GF-D8 (cell line): ENCODE results near the gene RPF1.
"Not testable (repeated sequence)": the region's sequence is repeated elsewhere in the genome, so short reads cannot be mapped to it uniquely, and the experiment has no call there.

Source experiments
- DNase-seq: peaks from one replicate; lab custom pipeline; 2025; lab: John Stamatoyannopoulos, UW

RPF1 gene

GRCh38 chr1:84492726-84493125 lies 13.7 kb downstream of the RPF1 start:
- DNase-seq: no peak

DNA sequence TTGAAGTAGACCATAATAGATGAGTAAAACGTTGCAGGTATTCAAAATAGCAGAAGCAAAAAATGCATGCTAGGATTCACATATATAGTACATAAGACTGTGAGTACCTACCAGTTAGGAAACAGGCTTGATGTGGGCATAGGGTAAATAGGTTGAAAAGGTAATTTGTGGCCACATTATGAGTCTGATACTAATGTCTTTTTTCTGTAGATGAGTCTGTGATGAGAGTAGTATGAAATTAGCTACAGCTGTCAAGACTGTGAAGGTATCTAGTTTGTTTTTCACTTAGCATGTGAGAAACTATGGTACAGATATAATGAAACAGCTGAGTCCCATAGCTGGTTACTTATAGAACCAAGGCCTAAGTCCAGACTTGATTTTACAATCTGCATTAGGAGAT lies 14.7 kb downstream of the RPF1 start:
- DNase-seq: no peak

GRCh38 chr1:84496498-84496897 lies 17.4 kb downstream of the RPF1 start:
- DNase-seq: no peak

GRCh38 chr1:84497631-84498275 lies 18.7 kb downstream of the RPF1 start:
- no peak for DNase-seq

DNA sequence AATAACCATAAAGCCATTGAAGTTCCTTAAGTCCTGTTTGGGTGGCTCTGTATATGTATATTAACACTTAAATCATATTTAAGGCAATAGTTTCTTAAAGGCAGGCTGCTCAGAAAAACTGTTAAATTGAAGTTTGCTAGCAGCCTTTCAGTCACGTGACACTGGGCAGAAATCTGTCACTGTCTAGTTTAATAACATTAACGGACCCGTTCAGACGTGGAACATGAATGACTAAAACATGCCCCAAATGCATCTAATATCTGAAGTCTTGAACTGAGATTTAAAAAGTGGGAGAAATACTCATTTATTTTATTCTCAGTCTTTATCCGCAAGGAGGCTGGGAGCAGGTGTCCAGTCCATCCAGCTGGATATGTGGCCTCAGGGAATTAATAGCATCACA lies 23.9 kb downstream of the RPF1 start:
- no peak for DNase-seq

- DNase-seq: no peak
Measured at GRCh38 chr1:84504580-84505492, 25.8 kb downstream of the RPF1 start.

DNA sequence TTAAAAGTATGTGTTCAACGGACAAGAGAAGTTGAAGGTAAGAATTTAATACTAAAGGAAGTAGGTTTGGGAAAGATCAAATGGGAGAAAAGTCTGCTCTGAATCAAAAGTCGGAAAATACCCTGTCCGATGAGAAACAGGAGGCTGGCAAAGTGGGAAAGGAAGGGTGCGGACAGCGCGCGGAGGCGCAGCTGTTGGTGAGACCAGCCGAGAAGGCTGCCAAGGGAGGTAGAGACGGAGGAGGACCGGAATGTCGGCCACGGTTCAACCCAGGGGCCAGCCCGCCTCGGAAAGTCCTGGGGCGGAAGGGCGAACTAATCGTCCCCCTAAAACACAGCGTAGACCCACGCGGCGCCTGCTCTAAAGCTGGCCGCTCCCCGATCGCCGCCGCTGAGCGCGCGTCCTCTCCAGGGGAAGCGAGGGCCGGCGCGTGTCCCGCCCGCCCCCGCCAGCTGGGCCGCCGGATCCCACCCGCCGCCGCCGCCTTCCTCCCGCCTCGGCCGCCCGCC lies 26.5 kb downstream of the RPF1 start:
- DNase-seq: peak; percentile 40

DNA sequence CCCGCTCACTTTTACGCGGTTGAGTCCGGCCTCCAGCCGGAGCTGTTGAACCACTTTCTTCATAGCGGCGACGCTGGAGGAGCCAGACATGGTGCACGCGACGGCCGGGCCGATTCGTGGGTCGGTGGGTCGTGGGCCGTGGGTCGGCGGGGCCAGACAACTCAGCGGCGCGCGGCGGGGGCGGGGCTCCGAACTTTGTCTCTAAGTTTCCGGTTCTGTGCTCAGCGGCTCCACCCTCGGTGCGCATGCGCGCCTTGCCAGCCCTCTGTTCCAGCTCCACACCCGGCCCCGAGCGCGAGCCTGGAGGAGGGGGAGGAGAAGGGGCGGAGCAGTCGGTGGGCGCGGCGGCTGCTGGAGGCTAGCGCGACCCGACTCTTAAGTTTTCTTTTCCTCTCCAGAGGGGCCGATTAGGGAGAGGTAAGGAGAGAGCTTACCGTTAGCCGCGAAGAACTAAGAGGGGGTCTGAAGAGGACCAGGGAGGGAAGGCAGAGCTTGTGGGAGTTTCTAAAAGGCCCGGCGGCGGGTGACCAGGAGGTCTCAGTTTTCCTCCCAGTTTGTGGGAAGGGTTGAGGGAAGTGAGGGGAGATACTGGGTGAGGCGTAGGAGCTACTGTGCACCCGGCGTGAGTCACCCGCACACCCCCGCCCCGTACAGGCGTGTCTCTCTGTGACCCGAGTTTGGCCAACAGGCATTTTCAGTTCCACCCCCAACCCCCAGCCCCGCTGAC lies 27.1 kb downstream of the RPF1 start, which contains the start of the genes GNG5 and SPATA1:
Gene GNG5, minus strand, starts transcription at position 580 of the 727 bp plus-strand sequence. Its CDS starts 490 bp downstream, at position 90.
Gene SPATA1, plus strand, starts transcription at position 385 of the 727 bp plus-strand sequence. CDS start 9,974 bp downstream, outside the sequence.
- peak; percentile 87 for DNase-seq

DNA sequence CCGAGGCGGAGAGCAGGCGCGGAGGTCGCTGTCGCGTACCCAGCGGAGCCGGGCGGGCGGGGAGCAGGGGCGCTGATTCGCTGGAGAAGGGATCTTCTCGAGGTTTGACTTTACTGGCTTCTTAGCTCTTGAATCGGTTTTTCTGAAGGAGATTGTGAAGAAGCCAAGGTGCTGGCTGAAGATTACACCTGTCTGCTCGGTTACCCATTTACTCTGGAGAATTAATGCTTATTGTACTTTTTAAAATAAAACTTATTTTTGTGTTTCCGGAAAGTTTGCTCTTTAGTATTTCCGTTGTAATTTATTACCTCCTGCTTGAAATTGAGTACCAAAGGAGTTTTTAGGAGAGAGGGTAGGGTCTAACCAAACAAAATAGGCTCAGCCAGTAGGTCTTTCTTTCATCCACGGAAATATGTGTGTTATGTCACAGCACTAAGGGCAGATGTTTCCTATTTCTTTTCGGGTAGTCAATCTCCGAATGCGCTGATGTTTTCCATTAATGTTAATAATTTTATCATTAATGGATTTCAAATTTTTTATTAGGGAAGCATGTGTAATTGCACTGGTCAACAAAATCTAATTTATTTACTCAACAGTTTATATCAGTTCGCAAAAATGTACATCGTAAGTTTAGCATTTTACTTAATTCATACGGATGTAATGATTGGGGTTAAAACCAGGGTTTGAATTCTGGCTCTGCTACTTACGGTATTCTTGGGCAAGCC lies 27.8 kb downstream of the RPF1 start:
- DNase-seq: peak; percentile 27

- DNase-seq: not testable (repeated sequence)
Measured at GRCh38 chr1:84507887-84508286, 28.8 kb downstream of the RPF1 start.

DNA sequence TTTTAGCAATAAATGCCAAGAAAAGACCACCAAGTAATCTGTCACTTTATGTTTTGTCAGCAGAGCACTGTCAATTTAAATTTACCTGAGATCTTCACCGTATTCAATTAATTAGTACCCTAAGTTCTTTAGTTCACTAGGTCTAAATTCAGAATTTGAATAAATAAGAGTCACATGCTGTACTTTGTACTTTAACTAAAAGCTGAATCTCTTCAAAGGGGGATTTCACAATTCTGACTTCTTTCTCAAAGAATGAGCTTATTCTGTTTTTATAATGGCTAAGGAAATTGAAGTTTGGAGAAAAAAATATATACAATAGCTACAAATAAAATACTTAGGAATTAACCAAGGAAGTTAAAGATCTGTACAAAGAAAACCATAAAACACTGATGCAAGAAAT lies 29.4 kb downstream of the RPF1 start:
- no peak for DNase-seq

- DNase-seq: no peak
Measured at GRCh38 chr1:84509029-84509428, 30.0 kb downstream of the RPF1 start.

- no peak for DNase-seq
Measured at GRCh38 chr1:84510165-84510564, 31.1 kb downstream of the RPF1 start.

GRCh38 chr1:84510668-84511067 lies 31.6 kb downstream of the RPF1 start:
- no peak for DNase-seq

DNA sequence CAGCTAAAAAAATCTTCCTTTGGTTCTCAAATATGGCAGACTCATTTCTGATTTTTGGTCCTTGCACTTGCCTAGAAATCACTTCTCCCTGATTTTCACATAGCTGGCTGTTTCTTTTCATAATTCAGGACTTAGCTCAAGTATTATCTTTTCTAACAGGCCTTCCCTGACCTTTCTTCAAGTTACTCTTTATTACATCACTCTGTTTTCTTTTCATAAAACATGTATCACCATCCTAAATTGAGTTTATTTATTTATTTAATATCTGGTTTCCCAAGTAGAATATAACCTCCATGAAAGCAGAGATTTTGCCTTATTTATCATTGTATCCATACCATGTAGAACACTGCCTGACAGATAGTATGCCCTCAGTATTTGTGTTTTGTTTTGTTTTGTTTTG lies 45.5 kb downstream of the RPF1 start:
- no peak for DNase-seq

DNA sequence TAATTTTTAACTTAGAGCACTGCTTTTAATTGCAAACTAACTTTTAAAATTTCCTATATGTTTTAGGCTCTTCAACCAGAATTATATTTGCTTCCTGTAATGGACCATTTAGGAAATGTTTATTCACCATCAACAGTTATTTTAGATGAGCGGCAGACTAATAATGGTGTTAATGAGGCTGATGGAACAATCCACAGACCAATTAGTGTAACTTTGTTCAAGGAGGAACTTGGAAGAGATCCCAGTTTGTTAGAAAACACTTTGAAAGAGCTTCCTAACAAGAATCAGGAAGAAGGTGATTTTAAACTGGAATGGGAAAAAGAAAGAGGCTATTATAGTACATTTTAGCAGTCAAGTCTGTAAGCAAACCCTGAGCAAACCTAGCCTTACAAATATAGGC lies 46.7 kb downstream of the RPF1 start:
- DNase-seq: no peak

DNA sequence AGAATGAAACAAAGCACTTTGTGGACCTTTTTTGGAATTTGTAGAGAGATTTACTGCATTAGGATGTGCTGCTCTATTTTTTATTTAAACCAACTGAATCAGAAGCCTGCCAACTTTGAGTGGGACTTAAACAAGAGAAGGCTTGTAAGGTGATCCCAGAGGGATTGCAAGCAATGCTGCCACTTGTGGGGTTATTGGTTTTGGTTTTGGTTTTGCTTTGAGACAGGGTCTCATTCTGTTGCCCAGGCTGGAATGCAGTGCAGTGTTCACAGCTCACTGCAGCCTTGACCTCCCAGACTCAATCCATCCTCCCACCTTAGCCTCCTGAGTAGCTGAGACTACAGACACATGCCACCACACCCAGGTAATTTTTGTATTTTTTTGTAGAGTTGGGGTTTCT lies 59.5 kb downstream of the RPF1 start:
- DNase-seq: no peak

DNA sequence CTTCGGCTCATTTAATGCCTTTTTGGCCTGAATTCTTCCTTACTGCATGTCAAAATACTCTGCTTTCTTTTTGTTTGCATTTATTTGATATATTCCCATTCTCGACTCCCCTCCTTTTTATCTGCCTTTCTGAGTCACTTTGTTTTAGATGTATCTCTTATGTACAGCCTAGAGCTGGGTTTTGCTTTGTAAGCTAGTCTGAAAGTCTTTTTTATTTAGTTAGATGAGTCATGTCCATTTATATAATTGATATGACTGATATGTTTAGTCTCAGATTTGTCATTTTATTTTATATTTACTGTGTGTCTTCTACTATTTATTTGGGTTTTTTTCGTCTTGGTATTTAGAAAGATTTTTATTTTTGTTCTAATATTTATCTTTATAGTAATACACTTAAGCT lies 60.9 kb downstream of the RPF1 start:
- no peak for DNase-seq

DNA sequence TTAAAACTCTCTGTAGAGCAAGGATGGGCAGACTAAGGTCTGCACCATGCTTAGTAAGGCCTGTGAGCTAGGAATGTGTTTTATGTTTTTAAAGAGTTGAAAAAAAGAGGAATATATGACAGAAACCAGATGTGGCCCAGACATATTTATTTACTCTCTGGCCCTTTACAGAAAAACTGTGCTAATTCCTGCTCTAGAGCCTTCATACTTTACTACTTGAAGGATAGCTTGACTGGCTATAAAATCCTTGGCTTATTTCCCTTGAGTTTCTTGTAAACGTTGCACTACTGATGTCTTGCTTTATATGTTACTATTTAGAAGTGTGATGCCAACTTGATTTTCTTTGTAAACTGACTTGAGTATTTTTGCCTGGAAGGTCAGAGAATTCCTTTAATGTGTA lies 61.7 kb downstream of the RPF1 start:
- DNase-seq: no peak

DNA sequence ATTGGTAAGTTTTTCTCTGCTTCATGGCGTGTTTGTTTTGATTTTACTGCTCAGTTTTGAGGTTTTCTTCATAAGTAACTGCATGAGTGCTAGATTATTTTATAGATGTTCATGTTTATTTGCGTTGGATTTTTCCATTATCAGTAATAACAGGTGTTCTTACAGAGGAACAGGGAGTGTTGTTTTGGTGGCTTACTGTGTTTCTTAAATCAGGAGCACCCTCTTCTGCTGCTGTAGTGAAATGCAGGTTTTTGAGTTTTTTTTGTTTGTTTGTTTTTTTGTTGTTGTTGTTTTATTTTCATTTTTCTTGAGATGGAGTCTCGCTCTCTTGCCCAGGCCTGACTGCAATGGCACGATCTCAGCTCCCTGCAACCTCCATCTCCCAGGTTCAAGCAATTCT lies 62.6 kb downstream of the RPF1 start:
- no peak for DNase-seq
